Germinal center (tissue), 1 donor: ENCODE data around the gene NXN.

ENCODE experiments used
- DNase-seq: peaks from one replicate; pipeline ENCODE4 v3.0.0; 2012; ENCODE audit warnings: mixed read lengths, low spot score

The NXN gene

DNA sequence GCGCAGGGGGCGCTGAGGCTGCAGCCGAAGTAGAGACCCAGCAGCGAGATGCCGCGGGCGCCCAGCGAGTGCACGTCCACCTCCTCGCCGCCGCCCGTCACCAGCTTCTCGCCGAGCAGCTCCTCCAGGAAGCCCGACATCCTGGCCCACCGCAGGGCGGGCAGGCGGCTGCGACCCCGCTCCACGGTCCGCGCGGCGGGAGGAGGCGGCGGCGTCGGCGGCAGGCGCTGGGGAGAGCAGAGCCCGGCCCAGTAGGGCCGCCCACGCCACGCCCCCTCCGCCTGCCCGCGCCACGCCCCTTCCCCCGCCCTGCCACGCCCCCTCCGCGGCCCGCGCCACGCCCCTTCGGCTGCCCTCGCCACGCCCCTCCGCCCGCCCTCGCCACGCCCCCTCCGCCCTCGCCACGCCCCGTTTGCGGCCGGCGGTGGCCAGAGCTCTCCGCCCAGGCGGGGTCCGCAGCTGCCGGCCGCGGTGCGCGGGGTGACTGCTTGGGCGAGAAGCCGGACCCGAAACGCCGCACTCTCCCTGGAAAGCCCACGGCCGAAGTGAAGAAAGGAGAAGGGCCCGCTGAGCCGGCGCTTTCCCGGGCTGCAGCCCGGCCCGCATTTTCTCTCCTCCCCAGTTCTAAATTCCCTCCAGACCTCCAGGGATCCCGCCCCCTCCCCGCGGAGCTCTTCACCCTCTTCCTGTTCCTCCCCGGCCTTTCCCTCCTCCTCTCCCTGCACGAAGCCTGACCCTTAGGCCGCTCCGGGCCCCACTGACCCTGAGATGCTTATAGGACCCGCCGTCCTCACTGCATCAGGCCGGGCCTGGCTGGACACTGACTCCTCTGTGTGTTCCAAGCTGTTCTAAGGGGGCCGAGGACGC is at the start of gene NXN:
Gene NXN (minus strand): TSS at position 238 of the 867 bp plus-strand sequence.
- DNase-seq = peak; percentile 95

DNA sequence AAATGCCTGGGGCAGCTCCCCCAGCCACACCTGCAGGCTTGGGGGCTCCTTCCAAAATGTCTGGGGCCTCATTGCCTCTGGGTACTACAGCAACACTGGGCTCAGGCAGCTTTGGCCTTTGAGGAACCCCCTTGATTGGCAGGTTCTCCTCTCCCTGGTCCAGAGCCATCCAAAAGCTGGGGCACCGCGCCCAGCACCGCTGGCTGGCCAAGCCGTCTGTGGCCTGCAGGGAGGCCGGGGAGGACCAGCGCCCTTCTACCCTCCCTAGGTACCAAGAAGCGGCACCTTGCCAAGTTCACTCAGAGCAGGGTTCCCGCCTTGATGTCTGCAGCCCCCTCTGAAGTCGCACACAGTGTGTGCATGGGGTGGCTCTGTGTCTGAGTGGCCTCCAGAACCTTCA is 47.5 kb upstream of the NXN start:
- DNase-seq = no peak

DNA sequence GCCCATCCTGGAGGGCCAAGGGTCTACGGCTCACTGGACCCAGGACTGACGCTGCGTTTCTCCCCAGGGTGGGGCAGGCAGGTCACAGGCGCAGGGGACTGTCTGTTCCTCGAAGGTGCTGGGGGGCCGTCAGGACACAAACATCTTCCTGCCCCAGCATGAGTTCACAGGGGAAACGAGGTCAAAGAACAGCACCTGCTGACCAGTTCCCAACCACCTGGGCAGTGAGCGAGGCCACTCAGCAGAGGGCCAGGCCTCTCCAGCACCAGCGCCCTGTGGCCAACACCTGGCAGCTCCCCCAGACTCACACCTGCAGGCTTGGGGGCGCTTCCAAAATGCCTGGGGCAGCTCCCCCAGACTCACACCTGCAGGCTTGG is 47.0 kb upstream of the NXN start:
- DNase-seq = no peak

DNA sequence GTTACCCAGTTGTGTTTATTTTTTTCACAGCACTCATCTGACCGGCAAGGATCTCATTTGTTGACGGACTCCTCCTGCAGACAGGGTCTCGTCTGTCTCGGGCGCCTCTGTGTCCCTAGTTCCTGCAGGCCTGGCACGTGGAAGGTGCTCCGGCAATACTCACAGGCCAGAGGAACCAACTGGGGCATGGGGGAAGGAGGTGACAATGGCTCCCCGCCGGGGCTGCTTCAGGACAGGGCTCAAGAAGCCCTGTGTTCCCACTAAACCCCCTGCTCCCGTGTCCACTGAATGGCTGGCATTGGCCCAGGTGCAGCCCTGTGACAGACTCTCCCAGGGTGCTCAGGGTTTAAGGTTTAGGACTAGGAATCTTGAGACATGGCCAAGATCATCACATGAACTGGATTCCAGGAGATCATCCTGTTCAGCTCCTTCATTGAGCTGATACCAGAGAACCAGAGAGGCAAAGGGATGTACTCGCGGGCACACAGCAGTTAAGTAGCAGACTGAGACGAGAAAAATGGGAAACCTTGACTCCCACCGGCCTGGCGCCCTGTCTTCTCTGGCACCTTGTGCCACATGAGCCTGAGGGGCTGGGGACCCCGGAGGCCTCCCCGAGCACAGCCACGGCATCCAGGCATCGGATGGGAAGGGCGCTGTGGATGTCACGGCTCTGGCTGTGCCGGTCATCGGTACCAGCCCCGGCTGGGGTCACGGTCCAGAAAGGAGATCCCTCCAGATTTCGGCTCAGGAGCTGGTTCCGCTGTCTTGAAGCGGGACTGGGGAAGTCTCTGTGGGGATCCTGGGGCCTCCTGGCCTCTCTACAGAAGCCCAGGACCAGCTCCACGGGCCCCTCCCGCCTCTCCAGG is 46.4 kb upstream of the NXN start:
- no peak for DNase-seq

DNA sequence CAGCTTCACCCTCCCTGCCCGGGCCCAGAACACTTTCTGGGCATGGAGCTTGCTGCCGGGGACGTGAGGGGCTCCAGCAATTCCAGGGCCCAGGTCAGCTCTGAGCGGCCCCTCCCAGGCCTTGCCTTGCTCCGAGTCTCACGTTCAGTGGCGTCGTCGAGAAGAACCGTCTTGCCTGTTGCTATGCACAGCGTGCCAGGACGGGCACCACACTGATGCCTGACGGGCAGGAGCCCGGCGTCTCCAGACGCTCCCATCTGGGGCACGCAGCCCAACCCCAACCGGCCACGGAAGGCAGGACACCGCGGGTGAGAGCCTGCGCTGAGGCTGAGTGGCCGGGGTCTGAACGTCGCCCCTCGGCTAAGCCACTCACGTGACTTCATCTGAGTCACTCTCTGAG is 44.5 kb upstream of the NXN start:
- no peak for DNase-seq

DNA sequence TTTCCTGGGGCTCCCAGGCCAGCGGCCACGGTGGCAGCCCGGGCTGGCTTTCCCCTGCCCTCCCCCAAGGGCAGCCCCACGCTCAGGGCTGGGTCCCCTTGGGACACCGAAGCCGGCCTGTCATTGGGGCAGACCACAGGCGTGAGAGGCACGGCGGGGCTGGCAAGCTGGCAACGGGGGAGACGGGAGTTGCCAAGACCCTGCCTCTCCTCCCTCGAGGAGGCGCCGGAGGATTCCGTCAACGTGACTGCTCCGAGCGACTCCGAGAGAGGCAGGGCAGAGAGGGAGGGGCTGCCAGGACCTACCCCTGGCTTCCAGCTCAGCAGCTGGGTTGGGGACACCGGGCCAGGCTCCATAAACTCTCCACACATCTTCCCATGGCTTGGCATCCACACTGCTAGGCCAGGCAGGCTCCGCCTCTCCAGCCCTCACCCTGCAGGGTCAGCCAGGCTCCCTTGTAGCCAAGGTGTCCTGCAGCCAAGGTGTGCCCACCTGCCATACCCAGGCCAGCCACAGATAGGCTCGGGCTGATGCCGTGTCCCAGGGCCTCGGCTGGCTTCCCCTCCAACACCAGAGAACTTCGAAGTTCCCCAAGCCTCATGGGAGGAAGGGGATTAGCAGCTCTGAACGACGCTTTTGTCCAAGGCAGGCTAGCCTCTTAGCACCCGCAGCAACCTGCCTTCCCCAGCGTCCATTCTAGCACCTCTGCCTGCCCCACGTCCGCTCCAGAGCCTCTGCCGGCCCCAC is 42.9 kb upstream of the NXN start:
- DNase-seq = no peak

DNA sequence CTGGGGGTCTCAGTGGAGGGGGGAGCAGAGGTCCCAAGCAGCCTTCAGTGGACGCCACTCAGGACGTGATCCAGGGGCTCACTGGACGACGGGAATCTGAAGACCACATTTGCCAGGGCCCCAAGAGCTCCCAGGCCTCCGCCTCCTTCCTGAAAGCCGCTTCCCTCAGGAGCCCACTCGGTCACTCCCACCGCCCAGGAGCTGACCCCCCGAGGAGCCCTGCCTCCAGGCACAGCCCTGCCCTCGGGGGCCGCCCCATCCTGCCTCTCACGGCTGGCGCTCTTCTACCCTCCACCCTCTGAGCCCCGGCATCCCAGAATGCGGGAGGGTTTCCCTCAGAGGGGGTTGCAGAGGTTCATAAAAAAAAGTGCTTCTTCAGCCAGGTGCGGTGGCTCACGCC is 41.6 kb upstream of the NXN start:
- DNase-seq = no peak

DNA sequence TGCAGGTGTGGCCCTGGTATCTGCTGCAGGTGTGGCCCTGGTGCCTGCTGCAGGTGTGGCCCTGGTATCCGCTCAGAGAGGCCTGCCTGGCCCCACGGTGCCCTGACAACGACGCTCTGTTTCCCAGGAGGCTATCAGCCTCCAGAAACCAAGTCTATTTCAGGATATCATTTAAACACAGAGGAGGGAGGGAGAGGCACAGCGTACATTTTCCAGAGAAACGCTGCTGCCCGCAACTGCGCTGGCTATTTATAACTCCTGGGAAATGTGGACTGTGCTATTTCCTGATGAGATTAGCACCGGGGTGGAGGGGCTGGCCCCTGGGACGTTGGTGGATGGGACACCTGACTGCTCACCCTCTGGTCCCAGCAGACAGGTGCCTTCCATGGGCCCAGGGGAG is 39.9 kb upstream of the NXN start:
- no peak for DNase-seq

DNA sequence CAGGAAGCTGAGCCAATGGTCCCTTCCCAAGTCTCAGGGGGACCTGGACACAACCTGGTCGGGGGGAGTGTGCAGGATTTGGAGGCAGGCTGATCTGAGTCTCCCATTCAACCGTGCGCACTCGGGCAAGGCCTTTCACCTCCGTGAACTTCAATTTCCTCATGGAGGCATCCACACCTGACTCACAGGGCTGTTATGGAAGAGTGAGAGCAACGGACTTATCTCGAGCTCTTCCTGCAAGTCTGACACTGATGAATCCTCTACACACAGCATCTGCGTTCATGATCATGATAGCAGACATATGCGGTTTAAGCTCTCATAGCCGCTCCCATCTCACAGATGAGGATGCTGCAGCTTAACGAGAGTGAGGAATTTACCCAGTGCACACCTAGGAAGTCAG is 39.0 kb upstream of the NXN start:
- no peak for DNase-seq

DNA sequence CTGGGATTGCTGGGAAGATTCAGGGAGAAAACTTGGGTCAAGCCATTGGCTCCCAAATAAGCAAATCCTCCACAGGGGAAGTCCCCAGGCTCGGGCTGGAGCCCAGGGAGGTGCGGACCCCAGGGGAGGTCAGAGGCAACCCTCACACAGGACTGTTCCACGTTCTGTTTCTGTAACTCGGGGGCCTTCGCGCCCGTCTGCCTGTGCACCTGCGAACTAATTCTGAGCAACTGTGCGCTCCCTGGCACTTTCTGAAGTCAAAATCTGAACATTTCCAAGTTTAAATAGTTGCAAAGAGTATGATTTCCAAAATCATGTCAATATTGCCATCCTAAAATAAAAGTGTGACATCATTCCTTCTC is 34.1 kb upstream of the NXN start:
- no peak for DNase-seq

DNA sequence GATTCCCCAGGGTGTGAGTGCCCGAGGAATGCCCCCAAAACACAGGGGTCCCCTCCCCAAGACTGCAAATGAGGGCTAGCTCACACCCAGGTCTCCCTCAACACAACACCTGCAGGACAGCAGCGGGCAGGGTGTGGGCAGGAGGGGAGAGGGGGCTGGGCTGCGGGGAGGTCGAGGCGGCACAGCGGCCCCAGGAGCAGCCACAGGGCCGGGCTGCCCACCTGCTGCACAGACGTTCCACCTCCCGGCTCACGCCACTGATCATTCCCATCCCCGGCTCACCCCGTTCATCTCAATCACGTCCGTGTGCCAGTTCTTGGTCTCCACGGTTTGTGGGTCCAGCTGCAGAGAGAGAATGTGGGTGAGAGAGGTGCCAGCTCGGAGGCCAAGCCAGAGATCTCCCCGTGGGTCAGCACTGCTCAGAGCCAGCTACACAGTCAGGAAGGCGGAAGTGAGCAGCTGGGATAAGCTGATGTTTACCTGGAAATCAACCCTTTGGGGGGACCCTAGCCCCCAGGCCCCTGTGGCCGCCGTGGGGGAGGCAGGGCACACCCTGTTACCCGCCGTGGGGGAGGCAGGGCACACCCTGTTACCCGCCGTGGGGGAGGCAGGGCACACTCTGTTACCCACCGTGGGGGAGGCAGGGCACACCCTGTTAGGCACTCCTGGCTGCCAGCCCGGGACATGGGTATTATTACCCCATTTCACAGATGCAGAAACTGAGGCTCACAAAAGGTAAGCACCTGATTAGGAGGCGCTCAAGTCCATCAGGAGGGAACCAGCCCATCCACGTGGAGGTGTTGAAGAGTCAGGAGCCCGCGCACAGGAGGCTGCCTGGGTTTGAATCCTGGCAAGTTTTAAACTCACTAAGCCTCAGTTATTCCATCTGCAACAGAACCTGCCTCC is 33.5 kb upstream of the NXN start:
- no peak for DNase-seq

DNA sequence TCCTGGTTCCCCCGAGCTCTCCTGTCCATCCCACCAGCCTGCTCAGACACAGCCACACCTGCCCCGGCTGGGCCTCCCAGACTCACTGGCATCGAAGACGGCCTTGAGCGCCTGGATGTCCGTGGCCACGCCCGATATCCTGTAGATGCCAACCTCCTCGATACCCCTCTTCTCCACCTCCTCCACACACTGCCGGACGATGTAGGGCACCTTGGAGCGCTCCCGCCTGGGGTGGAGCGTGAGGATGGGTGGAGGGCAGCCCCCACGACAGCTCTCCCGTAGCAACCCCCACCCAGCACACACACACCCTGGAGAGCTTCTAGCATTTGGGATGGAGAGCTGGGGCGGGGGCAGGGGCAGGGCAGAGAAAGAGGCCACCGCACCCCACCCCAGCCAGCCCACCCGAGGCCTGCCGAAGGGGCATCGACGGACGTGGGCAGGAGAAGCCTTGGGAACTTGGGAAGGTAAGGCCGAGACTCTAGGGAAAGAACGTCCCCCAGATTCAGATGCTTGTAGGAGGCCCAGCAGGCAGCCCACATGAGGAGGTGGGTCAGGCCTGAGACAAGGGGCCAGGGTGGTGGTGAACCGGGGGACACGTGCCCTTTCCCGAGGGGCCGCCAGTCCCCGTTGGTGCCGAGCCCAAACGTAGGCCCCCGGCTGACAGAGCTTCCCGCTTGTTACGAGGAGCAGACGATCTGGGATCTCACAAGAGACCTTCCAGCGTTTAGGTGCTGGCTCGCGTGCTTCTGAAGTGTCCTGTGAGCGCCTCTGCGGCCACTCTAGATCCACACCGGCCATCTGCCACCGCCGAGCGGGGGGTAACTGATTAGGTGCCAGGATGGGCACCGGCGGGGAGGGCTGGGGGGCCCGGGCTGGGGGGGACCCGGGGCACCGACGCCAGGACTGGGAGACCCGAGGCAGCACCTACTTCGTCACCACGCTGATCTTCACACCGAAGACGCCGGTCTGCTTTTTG is 32.5 kb upstream of the NXN start:
- DNase-seq = no peak

DNA sequence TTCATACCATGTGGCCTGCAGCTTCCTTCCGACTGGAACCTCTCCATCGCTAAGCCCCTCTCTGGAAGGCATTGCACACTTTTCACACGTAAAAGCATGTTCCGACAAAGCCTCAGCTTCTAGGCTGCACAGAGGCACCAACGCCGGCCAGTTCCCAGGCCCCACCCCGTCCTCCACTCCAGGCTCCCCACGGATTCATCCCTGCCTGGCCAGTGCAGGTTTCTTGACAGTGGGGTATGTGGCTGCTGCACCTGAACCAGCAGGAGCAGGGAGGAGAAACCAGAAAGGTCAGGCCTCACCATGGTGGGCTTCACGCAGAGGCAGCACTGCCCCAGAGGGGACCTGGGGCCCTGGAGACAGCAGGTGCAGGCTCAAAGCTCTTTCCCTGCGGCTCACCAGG is 31.6 kb upstream of the NXN start:
- no peak for DNase-seq

DNA sequence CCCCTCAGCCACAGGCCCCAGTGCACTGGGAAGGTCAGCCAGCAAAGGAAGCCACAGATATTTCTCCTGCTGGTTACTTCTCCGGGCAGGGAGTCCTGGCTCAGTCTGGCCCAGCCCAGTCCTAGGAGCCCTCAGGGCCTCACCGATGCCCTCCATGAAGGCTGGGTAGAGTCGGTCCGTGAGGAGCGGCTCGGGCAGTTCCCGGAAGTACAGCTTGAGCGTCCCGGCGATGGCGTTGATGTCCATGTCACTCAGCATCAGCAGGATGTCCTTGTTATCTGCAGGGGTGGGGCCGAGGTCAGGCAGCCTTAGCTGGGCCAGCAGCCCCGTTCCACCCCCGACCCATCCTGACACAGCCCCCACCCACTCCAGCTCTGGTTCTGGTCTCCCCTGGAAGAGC is 31.0 kb upstream of the NXN start:
- DNase-seq = no peak

DNA sequence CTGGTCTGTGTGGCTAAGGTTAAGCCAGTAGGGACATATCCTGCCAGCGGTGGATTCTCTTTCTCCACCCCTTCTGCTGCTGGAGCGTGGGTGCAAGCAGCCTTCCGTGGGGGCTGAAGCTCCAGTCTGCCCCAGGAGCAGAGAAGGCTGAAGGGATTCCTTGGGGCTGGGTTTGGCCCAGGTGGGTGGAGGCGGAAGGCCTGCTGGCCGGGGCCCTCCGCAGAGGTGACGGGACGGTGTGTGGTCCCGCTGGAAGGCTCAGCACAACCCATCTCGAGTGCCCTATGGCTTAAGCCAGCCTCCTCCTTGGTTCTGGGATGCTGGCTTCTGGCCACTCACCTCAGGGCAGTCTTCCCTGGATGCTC is 30.5 kb upstream of the NXN start:
- DNase-seq = no peak

DNA sequence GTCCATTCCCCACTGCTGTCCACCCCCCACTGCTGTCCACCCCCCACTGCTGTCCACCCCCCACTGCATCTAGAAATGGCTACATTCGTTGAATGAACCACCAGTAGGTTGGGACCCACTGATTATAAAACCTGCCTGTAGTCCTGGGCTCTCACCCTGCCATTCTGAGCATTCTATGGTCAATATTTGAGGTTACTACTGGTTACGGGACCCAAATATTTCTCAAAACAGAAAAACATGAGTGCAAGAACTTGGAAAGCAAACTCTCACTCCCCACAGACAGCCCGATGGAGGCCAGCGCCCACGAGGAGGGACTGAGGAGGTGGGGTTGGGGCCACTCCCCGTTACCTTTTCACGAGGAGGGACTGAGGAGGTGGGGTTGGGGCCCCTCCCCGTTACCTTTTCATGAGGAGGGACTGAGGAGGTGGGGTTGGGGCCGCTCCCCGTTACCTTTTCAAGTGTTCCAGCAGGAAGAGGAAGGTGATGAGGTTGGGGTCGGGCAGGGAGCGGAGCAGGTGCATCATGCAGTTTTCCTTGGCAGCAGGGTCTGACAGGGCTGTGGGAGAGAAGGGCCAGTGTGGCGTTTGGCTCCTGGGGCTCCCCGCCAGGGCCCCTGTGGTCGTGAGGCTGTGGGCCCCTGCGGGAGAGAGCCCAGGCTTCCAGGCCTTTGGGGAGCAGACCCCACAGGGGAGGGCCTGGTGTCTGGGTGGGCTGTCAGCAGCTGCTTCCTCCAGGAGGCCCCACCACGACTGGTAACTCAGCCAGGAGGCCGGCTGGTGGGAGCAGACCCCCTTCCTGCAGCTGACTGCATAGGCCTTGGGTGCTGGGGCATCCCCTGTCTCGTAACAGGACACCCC is 29.9 kb upstream of the NXN start:
- no peak for DNase-seq

DNA sequence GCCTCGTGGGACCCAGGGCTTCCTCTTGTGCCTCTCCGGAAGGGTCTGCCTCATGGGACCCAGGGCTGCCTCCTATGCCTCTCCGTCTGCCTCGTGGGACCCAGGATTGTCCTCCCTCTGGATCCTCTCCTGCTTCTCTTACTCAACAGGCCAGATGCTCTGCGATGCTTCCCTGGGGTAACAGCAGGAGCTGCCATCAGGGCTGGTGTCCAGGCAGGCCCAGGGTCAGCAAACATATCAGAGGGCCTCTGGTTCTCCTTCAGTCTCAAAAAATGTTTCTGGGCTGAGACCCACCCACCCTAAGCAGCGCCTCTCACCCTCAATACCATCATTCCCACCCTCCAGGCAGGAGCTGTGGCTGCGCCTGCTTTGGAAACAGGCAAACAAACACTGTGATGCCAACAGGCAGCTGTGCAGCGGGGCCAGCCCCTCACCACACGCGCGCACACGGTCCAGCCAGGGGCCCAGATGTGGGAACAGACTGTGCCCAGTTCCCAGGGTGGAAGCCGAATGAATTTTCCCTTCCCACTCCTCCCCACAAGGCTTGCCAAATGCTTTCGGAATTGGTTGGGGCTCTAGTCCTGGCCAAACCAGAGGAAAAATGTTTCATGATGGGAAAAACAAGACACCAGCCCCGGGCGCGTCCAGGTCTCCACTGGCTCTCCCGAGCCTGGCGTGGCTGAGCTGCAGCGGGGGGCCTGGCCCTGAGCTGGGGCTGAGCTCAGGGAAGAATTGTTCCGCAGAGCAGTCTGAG is 28.6 kb upstream of the NXN start:
- DNase-seq = no peak

DNA sequence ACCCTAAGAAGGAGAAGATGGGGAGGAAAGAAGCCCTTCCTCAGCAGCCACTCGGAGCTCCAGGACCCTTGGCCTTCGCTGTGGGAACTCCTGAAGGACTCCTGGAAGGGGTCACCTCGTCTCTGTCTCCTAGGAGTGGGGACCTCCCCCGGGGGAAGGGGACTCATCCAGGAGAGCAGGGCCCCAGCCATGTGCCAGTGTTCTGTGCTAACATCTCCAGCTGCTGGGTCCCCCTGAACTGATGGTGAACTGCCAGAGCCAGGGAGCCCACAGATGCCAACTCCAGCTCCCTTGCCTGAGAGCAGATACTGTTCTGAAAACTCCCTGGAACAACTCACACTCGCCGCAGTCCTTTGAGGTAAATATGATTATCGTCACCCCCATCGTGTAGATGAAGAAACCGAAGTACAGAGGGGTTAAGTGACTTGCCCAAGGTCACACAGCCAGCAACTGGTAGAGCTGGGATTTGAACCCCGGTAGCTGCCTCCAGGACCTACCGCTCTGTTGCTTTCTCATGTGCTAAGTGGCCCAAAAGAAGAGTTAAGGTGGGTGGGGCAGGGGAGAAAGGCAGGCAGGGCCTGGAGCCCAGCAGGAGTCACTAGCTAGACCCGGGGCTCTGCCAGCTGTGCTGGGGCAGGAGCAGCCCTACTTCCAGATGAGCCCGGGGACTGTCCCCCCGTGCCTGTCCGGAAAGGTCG is 27.9 kb upstream of the NXN start:
- no peak for DNase-seq
